IPS-NIHi11 (cell line): Measurements from ENCODE around the gene ZNF521.

Experiments used
- DNase-seq: peaks from one replicate; pipeline ENCODE4 v3.0.0; 2012; ENCODE audit warnings: mixed read lengths, low spot score

Gene ZNF521

GRCh38 chr18:25250474-25250851 is 101.5 kb downstream of the ZNF521 start:
- DNase-seq: no peak

GRCh38 chr18:25248755-25249154 is 103.2 kb downstream of the ZNF521 start:
- no peak for DNase-seq

GRCh38 chr18:25247725-25248124 is 104.2 kb downstream of the ZNF521 start:
- DNase-seq: no peak

- DNase-seq: no peak
Observed at GRCh38 chr18:25244924-25245698, 106.9 kb downstream of the ZNF521 start.

- DNase-seq: no peak
Observed at GRCh38 chr18:25244170-25244569, 107.8 kb downstream of the ZNF521 start.

GRCh38 chr18:25243754-25244153 is 108.2 kb downstream of the ZNF521 start:
- no peak for DNase-seq

GRCh38 chr18:25243257-25243656 is 108.7 kb downstream of the ZNF521 start:
- no peak for DNase-seq

- DNase-seq: no peak
Observed at GRCh38 chr18:25240420-25240770, 111.6 kb downstream of the ZNF521 start.

GRCh38 chr18:25239581-25240419 is 112.2 kb downstream of the ZNF521 start:
- DNase-seq: no peak

- DNase-seq: no peak
Observed at GRCh38 chr18:25239151-25239550, 112.8 kb downstream of the ZNF521 start.

- DNase-seq: no peak
Observed at GRCh38 chr18:25237571-25238267, 114.2 kb downstream of the ZNF521 start.

GRCh38 chr18:25236736-25237135 is 115.2 kb downstream of the ZNF521 start:
- no peak for DNase-seq

- no peak for DNase-seq
Observed at GRCh38 chr18:25235401-25236042, 116.4 kb downstream of the ZNF521 start.

GRCh38 chr18:25234740-25235345 is 117.1 kb downstream of the ZNF521 start:
- DNase-seq: no peak

GRCh38 chr18:25234322-25234639 is 117.7 kb downstream of the ZNF521 start:
- no peak for DNase-seq

- DNase-seq: no peak
Observed at GRCh38 chr18:25233528-25234321, 118.2 kb downstream of the ZNF521 start.

- no peak for DNase-seq
Observed at GRCh38 chr18:25231327-25231691, 120.7 kb downstream of the ZNF521 start.

GRCh38 chr18:25230658-25231326 is 121.2 kb downstream of the ZNF521 start:
- DNase-seq: no peak

GRCh38 chr18:25229920-25230319 is 122.0 kb downstream of the ZNF521 start:
- DNase-seq: no peak

GRCh38 chr18:25229081-25229480 is 122.9 kb downstream of the ZNF521 start:
- no peak for DNase-seq

- no peak for DNase-seq
Observed at GRCh38 chr18:25228410-25228809, 123.6 kb downstream of the ZNF521 start.
